Measurements from ENCODE around the gene PLCL2.
"Not testable (repeated sequence)": the region's sequence is repeated elsewhere in the genome, so short reads cannot be mapped to it uniquely, and the experiment has no call there.

Gene PLCL2

GRCh38 chr3:16945330-16945729 is 60.6 kb downstream of the PLCL2 start:
- no peaks in the 10 kb centered on the region for H3K4me1 ChIP-seq (ENCODE audit: low read depth, poor library complexity, severe bottlenecking)
- H3K9ac ChIP-seq: no peak overlapping the region
- no peak overlapping the region for H3K27ac ChIP-seq
- H3K4me2 ChIP-seq: no peak overlapping the region
- H3K79me2 ChIP-seq (ENCODE audit: insufficient read depth, low read depth): peaks cover under 1% of the 10 kb centered on the region; the same call in 1 of the 2 replicates
- 0 out of 2 replicates have a peak, but pooled peaks cover 6% of the 10 kb centered on the region for H4K20me1 ChIP-seq (ENCODE audit: insufficient read depth)
- H3K36me3 ChIP-seq (ENCODE audit: insufficient read depth): no peaks in the 10 kb centered on the region
- H3K27me3 ChIP-seq (ENCODE audit: insufficient read depth, low read depth): no peaks in the 10 kb centered on the region
- no peak overlapping the region for H2AFZ ChIP-seq (ENCODE audit: low read depth)
- TF ChIP-seq CTCF (conservative IDR thresholded peaks at IDR 0.05; ENCODE audit: low read depth, low read length): no peak
- no peak overlapping the region for H3K4me3 ChIP-seq (IDR thresholded peaks at IDR 0.05; ENCODE audit: insufficient read depth, low read depth, low read length)

DNA sequence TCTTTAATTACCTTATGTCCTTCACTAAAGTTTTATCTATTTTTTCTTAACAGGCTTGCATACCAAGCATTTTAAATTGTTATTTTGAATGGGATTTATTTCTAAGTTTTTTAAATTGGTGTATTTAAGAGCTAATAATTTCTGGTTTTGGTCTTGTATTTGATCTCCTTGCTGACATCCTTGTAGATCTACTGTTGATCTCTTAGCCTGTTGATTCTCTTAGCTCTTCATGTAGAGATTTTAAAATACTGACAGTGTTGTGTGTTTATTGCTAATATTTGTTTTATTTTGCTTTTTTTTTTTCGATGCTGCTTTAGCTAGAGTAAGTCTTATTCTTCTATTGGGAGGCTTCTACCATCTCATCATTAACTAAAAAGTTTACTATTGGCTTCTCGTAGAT is 65.5 kb downstream of the PLCL2 start:
- Histone ChIP-seq H3K4me3 (IDR thresholded peaks at IDR 0.05; ENCODE audit: insufficient read depth, low read depth, low read length) (no peak overlapping the region), H3K36me3 (ENCODE audit: insufficient read depth) (no peaks in the 10 kb centered on the region), H3K79me2 (ENCODE audit: insufficient read depth, low read depth) (peaks cover 12% of the 10 kb centered on the region; the same call in 1 of the 2 replicates), H3K4me2 (no peak overlapping the region), H4K20me1 (ENCODE audit: insufficient read depth) (0 out of 2 replicates have a peak, but pooled peaks cover 6% of the 10 kb centered on the region), H3K4me1 (ENCODE audit: low read depth, poor library complexity, severe bottlenecking) (peaks cover 10% of the 10 kb centered on the region), H2AFZ (ENCODE audit: low read depth) (no peak overlapping the region), H3K27me3 (ENCODE audit: insufficient read depth, low read depth) (no peaks in the 10 kb centered on the region), H3K9ac (no peak overlapping the region), H3K27ac (no peak overlapping the region)
- TF ChIP-seq CTCF (conservative IDR thresholded peaks at IDR 0.05; ENCODE audit: low read depth, low read length): no peak

- Histone ChIP-seq H3K4me2 (no peak overlapping the region), H3K79me2 (ENCODE audit: insufficient read depth, low read depth) (peaks cover 12% of the 10 kb centered on the region; the same call in 1 of the 2 replicates), H3K4me3 (IDR thresholded peaks at IDR 0.05; ENCODE audit: insufficient read depth, low read depth, low read length) (no peak overlapping the region), H3K27me3 (ENCODE audit: insufficient read depth, low read depth) (no peaks in the 10 kb centered on the region), H2AFZ (ENCODE audit: low read depth) (no peak overlapping the region), H3K4me1 (ENCODE audit: low read depth, poor library complexity, severe bottlenecking) (peaks cover 10% of the 10 kb centered on the region), H3K27ac (no peak overlapping the region), H4K20me1 (ENCODE audit: insufficient read depth) (0 out of 2 replicates have a peak, but pooled peaks cover 6% of the 10 kb centered on the region), H3K36me3 (ENCODE audit: insufficient read depth) (no peaks in the 10 kb centered on the region), H3K9ac (no peak overlapping the region)
- TF ChIP-seq CTCF (conservative IDR thresholded peaks at IDR 0.05; ENCODE audit: low read depth, low read length): no peak
These were observed 66.1 kb downstream of the PLCL2 start for GRCh38 chr3:16950845-16951244.

DNA sequence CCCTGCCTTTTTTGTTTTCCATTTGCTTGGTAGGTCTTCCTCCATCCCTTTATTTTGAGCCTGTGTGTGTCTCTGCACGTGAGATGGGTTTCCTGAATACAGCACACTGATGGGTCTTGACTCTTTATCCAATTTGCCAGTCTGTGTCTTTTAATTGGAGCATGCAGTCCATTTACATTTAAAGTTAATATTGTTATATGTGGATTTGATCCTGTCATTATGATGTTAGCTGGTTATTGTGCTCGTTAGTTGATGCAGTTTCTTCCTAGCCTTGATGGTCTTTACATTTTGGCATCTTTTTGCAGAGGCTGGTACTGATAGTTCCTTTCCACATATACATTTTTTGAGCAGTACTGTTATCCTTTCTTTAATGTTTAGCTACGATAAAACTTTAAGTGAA is 73.1 kb downstream of the PLCL2 start:
- H3K9ac ChIP-seq; H4K20me1 ChIP-seq (ENCODE audit: insufficient read depth); H3K4me2 ChIP-seq; H3K36me3 ChIP-seq (ENCODE audit: insufficient read depth); H3K4me3 ChIP-seq (IDR thresholded peaks at IDR 0.05; ENCODE audit: insufficient read depth, low read depth, low read length); H2AFZ ChIP-seq (ENCODE audit: low read depth); H3K4me1 ChIP-seq (ENCODE audit: low read depth, poor library complexity, severe bottlenecking); H3K27ac ChIP-seq; H3K27me3 ChIP-seq (ENCODE audit: insufficient read depth, low read depth): not testable (repeated sequence)
- peaks cover 13% of the 10 kb centered on the region; the same call in 1 of the 2 replicates for H3K79me2 ChIP-seq (ENCODE audit: insufficient read depth, low read depth)

GRCh38 chr3:16960125-16960524 is 75.4 kb downstream of the PLCL2 start:
- no peak overlapping the region for H3K4me2 ChIP-seq
- no peaks in the 10 kb centered on the region for H4K20me1 ChIP-seq (ENCODE audit: insufficient read depth)
- no peak overlapping the region for H2AFZ ChIP-seq (ENCODE audit: low read depth)
- no peaks in the 10 kb centered on the region for H3K36me3 ChIP-seq (ENCODE audit: insufficient read depth)
- no peak overlapping the region for H3K9ac ChIP-seq
- H3K4me1 ChIP-seq (ENCODE audit: low read depth, poor library complexity, severe bottlenecking): no peaks in the 10 kb centered on the region
- H3K27ac ChIP-seq: no peak overlapping the region
- H3K27me3 ChIP-seq (ENCODE audit: insufficient read depth, low read depth): no peaks in the 10 kb centered on the region
- peaks cover 9% of the 10 kb centered on the region; the same call in 1 of the 2 replicates for H3K79me2 ChIP-seq (ENCODE audit: insufficient read depth, low read depth)
- no peak for TF ChIP-seq CTCF (conservative IDR thresholded peaks at IDR 0.05; ENCODE audit: low read depth, low read length)
- no peak overlapping the region for H3K4me3 ChIP-seq (IDR thresholded peaks at IDR 0.05; ENCODE audit: insufficient read depth, low read depth, low read length)
